Lung (tissue), 12 donors: ENCODE data around the gene MSMP. TPM values are rescaled to one million over a fixed set of nuclear protein-coding genes. Genes with fewer than 3 reads are reported as not detected.

Source experiments
- ATAC-seq: fragments of 200-7000 bp; cut with Tn5 transposase; one replicate; pipeline ENCODE4 v1.9.1; 2020; ENCODE audit warnings: moderate number of reproducible peaks; ENCODE audit not compliant: insufficient read depth, low FRiP score
- DNase-seq, 3 donors: peaks; one replicate each; pipeline ENCODE4 v3.0.0-alpha.2; 2013 to 2017
- H3K27ac ChIP-seq, 2 donors: one replicate each; pipeline ENCODE4 v1.5.1; 2013; ENCODE audit warnings: mild to moderate bottlenecking in 2 of 2, moderate library complexity in 2 of 2, control low read depth in 1 of 2, inconsistent platforms in 1 of 2, low read depth in 1 of 2, low read length in 1 of 2
- H3K27me3 ChIP-seq, 3 donors: one replicate each; pipeline ENCODE4 v1.5.1; 2013; ENCODE audit warnings: low read length in 2 of 3; ENCODE audit not compliant: control insufficient read depth in 3 of 3, insufficient read depth in 3 of 3
- H3K36me3 ChIP-seq, 4 donors: one replicate each; pipeline ENCODE4 v1.5.1; 2013; ENCODE audit warnings: low read length in 4 of 4, mild to moderate bottlenecking in 1 of 4, moderate library complexity in 1 of 4; ENCODE audit not compliant: control insufficient read depth in 4 of 4, insufficient read depth in 4 of 4
- H3K4me1 ChIP-seq, 5 donors: one replicate each; pipeline ENCODE4 v1.5.1; 2013; ENCODE audit warnings: low read length in 5 of 5, mild to moderate bottlenecking in 2 of 5, moderate library complexity in 1 of 5; ENCODE audit not compliant: control insufficient read depth in 5 of 5, insufficient read depth in 5 of 5
- H3K4me3 ChIP-seq: one replicate; pipeline ENCODE4 v1.5.1; 2013; ENCODE audit warnings: mild to moderate bottlenecking, control low read depth, moderate library complexity
- H3K9ac ChIP-seq, 2 donors: one replicate each; pipeline ENCODE4 v1.5.1; 2013; ENCODE audit warnings: low read length in 2 of 2, control low read depth in 1 of 2; ENCODE audit not compliant: insufficient read depth in 1 of 2
- H3K9me3 ChIP-seq, 4 donors: one replicate each; pipeline ENCODE4 v1.5.1; 2013; ENCODE audit warnings: low read length in 3 of 4, mild to moderate bottlenecking in 1 of 4, moderate library complexity in 1 of 4; ENCODE audit not compliant: control insufficient read depth in 4 of 4, insufficient read depth in 3 of 4
- CTCF ChIP-seq: IDR thresholded peaks from 2 replicates; pipeline ENCODE4 v1.5.1; 2012; ENCODE audit warnings: mild to moderate bottlenecking; ENCODE audit errors: control extremely low read depth, extremely low read depth
- WGBS, 2 donors: extraction: QIAGEN DNeasy Blood & Tissue Kit; methylation state at CpG; one replicate each; pipeline ENCODE4 v1.1.7; 2013; 5-methylcytosine and 5-hydroxymethylcytosine counted together
- polyA plus RNA-seq, 2 donors: library from polyadenylated mRNA; stranded (reverse); fragments of 200-250 nt; gene quantifications; one replicate each; pipeline ENCODE4 v1.2.1, GENCODE V29; 2013
- total RNA-seq, 2 donors: library from RNA; depleted of rRNA in 1 of 2; stranded (reverse); fragments of >200 nt in 1 of 2; gene quantifications; one replicate each; pipeline ENCODE4 v1.2.1, GENCODE V29; 2014 to 2021
- donor health status: control.
- donor health status: control.
- donor health status: Bipolar disorder and iron deficiency.
- donor health status: healthy.
- donor health status: DM: yes; HTN: yes; CAD: no.

Gene MSMP
- total and polyA plus RNA-seq, 4 donors, result 0.62 to 1.6 (median 1.2) TPM; not detected in 1

- Histone ChIP-seq H3K36me3 (peaks cover 68 to 94% (median 87%) of the 10 kb centered on the region in 4 donors), H3K27me3 (no peaks in the 10 kb centered on the region), H3K4me1 (no peaks in the 10 kb centered on the region), H3K4me3 (no peak overlapping the region), H3K9ac (no peak overlapping the region), H3K27ac (no peak overlapping the region), H3K9me3 (no peaks in the 10 kb centered on the region)
- 78 to 87% methylated on average over 15 of the region's 15 CpGs for WGBS, 2 donors
- ATAC-seq (no peak), DNase-seq (no peak)
- no peak for TF ChIP-seq CTCF
Measured at GRCh38 chr9:35718721-35719511, 35.2 kb downstream of the MSMP start.

GRCh38 chr9:35717132-35717870 lies 36.8 kb downstream of the MSMP start:
- no peaks in the 10 kb centered on the region for H3K27me3 ChIP-seq
- H3K4me1 ChIP-seq, result no peaks in the 10 kb centered on the region
- H3K4me3 ChIP-seq, result no peak overlapping the region
- no peak overlapping the region for H3K27ac ChIP-seq
- no peak for DNase-seq
- H3K9me3 ChIP-seq, result no peaks in the 10 kb centered on the region
- WGBS, 2 donors, result 95% methylated on average over 14 of the region's 14 CpGs
- peaks cover 68 to 92% (median 81%) of the 10 kb centered on the region in 4 donors for H3K36me3 ChIP-seq
- no peak for TF ChIP-seq CTCF
- H3K9ac ChIP-seq, result no peak overlapping the region
- ATAC-seq, result no peak

- H3K9me3 ChIP-seq, result no peaks in the 10 kb centered on the region
- H3K36me3 ChIP-seq, result peaks cover 64 to 90% (median 78%) of the 10 kb centered on the region in 4 donors
- DNase-seq (peak in 1 of 3 donors; percentile 7), ATAC-seq (no peak)
- H3K4me3 ChIP-seq, result no peak overlapping the region
- H3K9ac ChIP-seq, result no peak overlapping the region
- no peaks in the 10 kb centered on the region for H3K27me3 ChIP-seq
- H3K27ac ChIP-seq, result no peak overlapping the region
- WGBS, 2 donors, result 94 to 98% methylated on average over 4 of the region's 4 CpGs
- TF ChIP-seq CTCF, result no peak
- H3K4me1 ChIP-seq, result no peaks in the 10 kb centered on the region
Measured at GRCh38 chr9:35716230-35716629, 37.8 kb downstream of the MSMP start.
